Kidney (tissue), 14 donors: ENCODE measurements around the gene SLC2A9. TPM values are rescaled to one million over a fixed set of nuclear protein-coding genes. Genes with fewer than 3 reads are reported as not detected.
A peak's percentile ranks its signal among the peaks of the same experiment; 100 is the strongest.

Source experiments
- DNase-seq, 5 donors: peaks; one replicate each; pipeline ENCODE4 v3.0.0-alpha.2; 2013 to 2020
- FAIRE-seq: peaks from 2 replicates; lab custom pipeline; 2012; peaks lifted over from hg19 to GRCh38; lab: Jason Lieb, UNC
- H3K27ac ChIP-seq, 2 donors: one replicate each; pipeline ENCODE4 v1.7.0; 2013; ENCODE audit warnings: low read depth in 2 of 2, low read length in 2 of 2, inconsistent platforms in 1 of 2
- H3K27me3 ChIP-seq: one replicate; pipeline ENCODE4 v1.7.1; 2013; ENCODE audit warnings: low read length, inconsistent platforms; ENCODE audit not compliant: control insufficient read depth, insufficient read depth
- H3K36me3 ChIP-seq, 3 donors: one replicate each; pipeline versions ENCODE4 v1.7.0 to v1.7.1; 2013; ENCODE audit warnings: low read length in 3 of 3, control low read depth in 1 of 3, inconsistent platforms in 1 of 3; ENCODE audit not compliant: insufficient read depth in 3 of 3, control insufficient read depth in 2 of 3
- H3K4me1 ChIP-seq, 3 donors: one replicate each; pipeline versions ENCODE4 v1.7.0 to v1.7.1; 2013; ENCODE audit warnings: low read length in 3 of 3, inconsistent platforms in 1 of 3, low read depth in 1 of 3; ENCODE audit not compliant: control insufficient read depth in 2 of 3, insufficient read depth in 2 of 3
- H3K4me3 ChIP-seq, 3 donors: one replicate each; pipeline versions ENCODE4 v1.7.0 to v1.8.1; 2013; ENCODE audit warnings: low read length in 3 of 3, control low read depth in 1 of 3, inconsistent platforms in 1 of 3
- H3K9ac ChIP-seq, 3 donors: one replicate each; pipeline versions ENCODE4 v1.7.0 to v1.7.1; 2013; ENCODE audit warnings: low read length in 3 of 3, control low read depth in 1 of 3, inconsistent platforms in 1 of 3
- H3K9me3 ChIP-seq, 3 donors: one replicate each; pipeline versions ENCODE4 v1.7.0 to v1.7.1; 2013; ENCODE audit warnings: low read length in 3 of 3, control low read depth in 1 of 3, inconsistent platforms in 1 of 3; ENCODE audit not compliant: control insufficient read depth in 2 of 3, insufficient read depth in 1 of 3
- intact Hi-C: fragments of 100-400 bp; cut with DNase I; formaldehyde crosslinking; loops from one replicate; pipeline ENCODE4 v1.11.1; 2022
- polyA plus RNA-seq: library from polyadenylated mRNA; stranded (reverse); fragments of 350-450 nt; fragmentation: Illumina TruSeq; extraction: RNeasy Lipid Tissue Mini Kit (QIAGEN cat#74804); gene quantifications from one replicate; pipeline ENCODE4 v1.2.3, GENCODE V29; 2014; ENCODE audit warnings: low read depth, low replicate concordance; ENCODE audit not compliant: insufficient read depth
- total RNA-seq: library from RNA; stranded (reverse); fragmentation: NEBNext Ultra II Directional; extraction: Animal tissue kit (Norgen Biotek cat#: 25700); gene quantifications from one replicate; pipeline ENCODE4 v1.2.1, GENCODE V29; 2021
- TF ChIP-seq, protein P1 (sequence below): IDR thresholded peaks from 3 replicates; pipeline ENCODE4 v1.5.1; 2012; ENCODE audit warnings: mild to moderate bottlenecking, moderate library complexity, borderline replicate concordance; ENCODE audit not compliant: insufficient read depth; ENCODE audit errors: extremely low read depth
- donor health status: control.
- donor health status: control.
- donor health status: control.
- donor health status: control.
- donor health status: control.
- donor health status: DM: yes; HTN: yes; CAD: no.
- donor health status: Normal renal cell carcinoma (clear cell type).

The SLC2A9 gene
- total and polyA plus RNA-seq, 2 donors from 2014 or later = 41.5 to 47.6 TPM

- peak in 3 of 5 donors; percentile 62 to 71 (median 71) for DNase-seq
- FAIRE-seq = no peak
- H3K4me1 ChIP-seq = peaks cover 2 to 34% (median 22%) of the 10 kb centered on the region in 3 donors
These were observed 10.6 kb upstream of the SLC2A9 start for GRCh38 chr4:10031668-10032590.

GRCh38 chr4:10030972-10031667, 9.8 kb upstream of the SLC2A9 start:
- no peak overlapping the region for H3K9ac ChIP-seq
- DNase-seq (no peak), FAIRE-seq (no peak)
- intact Hi-C loops = no loop called here
- H3K4me1 ChIP-seq = peaks cover 2 to 34% (median 22%) of the 10 kb centered on the region in 3 donors
- TF ChIP-seq, protein P1, sequence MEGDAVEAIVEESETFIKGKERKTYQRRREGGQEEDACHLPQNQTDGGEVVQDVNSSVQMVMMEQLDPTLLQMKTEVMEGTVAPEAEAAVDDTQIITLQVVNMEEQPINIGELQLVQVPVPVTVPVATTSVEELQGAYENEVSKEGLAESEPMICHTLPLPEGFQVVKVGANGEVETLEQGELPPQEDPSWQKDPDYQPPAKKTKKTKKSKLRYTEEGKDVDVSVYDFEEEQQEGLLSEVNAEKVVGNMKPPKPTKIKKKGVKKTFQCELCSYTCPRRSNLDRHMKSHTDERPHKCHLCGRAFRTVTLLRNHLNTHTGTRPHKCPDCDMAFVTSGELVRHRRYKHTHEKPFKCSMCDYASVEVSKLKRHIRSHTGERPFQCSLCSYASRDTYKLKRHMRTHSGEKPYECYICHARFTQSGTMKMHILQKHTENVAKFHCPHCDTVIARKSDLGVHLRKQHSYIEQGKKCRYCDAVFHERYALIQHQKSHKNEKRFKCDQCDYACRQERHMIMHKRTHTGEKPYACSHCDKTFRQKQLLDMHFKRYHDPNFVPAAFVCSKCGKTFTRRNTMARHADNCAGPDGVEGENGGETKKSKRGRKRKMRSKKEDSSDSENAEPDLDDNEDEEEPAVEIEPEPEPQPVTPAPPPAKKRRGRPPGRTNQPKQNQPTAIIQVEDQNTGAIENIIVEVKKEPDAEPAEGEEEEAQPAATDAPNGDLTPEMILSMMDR = no peak
- no peak overlapping the region for H3K4me3 ChIP-seq
- no peaks in the 10 kb centered on the region for H3K36me3 ChIP-seq
- H3K27me3 ChIP-seq = no peaks in the 10 kb centered on the region
- peak overlapping the region in 1 of 2 donors; percentile 44 for H3K27ac ChIP-seq
- no peaks in the 10 kb centered on the region for H3K9me3 ChIP-seq

More at GRCh38 chr4:10031668-10032590, 10.6 kb upstream of the SLC2A9 start:
- Histone ChIP-seq H3K9ac (no peak overlapping the region), H3K36me3 (no peaks in the 10 kb centered on the region), H3K27me3 (no peaks in the 10 kb centered on the region), H3K4me3 (no peak overlapping the region), H3K27ac (peak overlapping the region; percentile 44 to 81), H3K9me3 (no peaks in the 10 kb centered on the region)
- intact Hi-C loops = no loop called here
- TF ChIP-seq, protein P1 = no peak

DNA sequence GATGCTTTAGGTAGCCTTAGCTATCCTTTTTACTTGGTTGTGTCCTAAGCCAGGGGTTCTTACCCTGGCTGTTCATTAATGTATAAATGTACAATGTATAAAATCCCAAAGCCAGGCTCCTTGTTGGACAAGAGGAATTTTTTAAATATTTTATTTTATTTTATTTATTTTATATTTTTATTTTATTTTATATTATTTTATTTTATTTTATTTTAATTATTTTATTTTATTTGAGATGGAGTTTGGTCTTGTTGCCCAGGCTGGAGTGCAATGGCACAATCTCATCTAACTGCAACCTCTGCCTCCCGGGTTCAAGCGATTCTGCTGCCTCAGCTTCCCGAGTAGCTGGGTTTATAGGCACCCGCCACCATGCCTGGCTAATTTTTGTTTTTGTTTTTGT, 8.1 kb upstream of the SLC2A9 start:
- FAIRE-seq (no peak), DNase-seq (no peak)
- intact Hi-C loops = no loop called here
- H3K27ac ChIP-seq = no peak overlapping the region
- no peak overlapping the region for H3K9ac ChIP-seq
- H3K4me1 ChIP-seq = peaks cover 2 to 31% (median 22%) of the 10 kb centered on the region in 3 donors
- no peaks in the 10 kb centered on the region for H3K36me3 ChIP-seq
- H3K27me3 ChIP-seq = no peaks in the 10 kb centered on the region
- H3K9me3 ChIP-seq = no peaks in the 10 kb centered on the region
- TF ChIP-seq, protein P1 = no peak
- no peak overlapping the region for H3K4me3 ChIP-seq
